Astrocyte (in vitro differentiated cells and primary cell): ENCODE data around the gene AK6. TPM values are rescaled to one million over a fixed set of nuclear protein-coding genes. Genes with fewer than 3 reads are reported as not detected.
"Not testable (repeated sequence)": the region's sequence is repeated elsewhere in the genome, so short reads cannot be mapped to it uniquely, and the experiment has no call there.

Experiments
- DNase-seq: peaks from one replicate; pipeline ENCODE4 v3.0.0-alpha.2; 2010; ENCODE audit warnings: low read depth
- FAIRE-seq: peaks from 2 replicates; lab custom pipeline; 2011; peaks lifted over from hg19 to GRCh38; lab: Jason Lieb, UNC
- H2AFZ ChIP-seq: 2 replicates; pipeline ENCODE4 v1.6.0; 2012; ENCODE audit warnings: low read depth, low read length, inconsistent platforms
- H3K27ac ChIP-seq: 2 replicates; pipeline ENCODE4 v1.5.1; 2011; ENCODE audit warnings: low read depth, low read length, inconsistent platforms
- H3K27me3 ChIP-seq: 2 replicates; pipeline ENCODE4 v1.6.0; 2011; ENCODE audit warnings: low read length, inconsistent platforms; ENCODE audit not compliant: insufficient read depth
- H3K36me3 ChIP-seq: 2 replicates; pipeline ENCODE4 v1.5.1; 2011; ENCODE audit warnings: low read length, inconsistent platforms; ENCODE audit not compliant: insufficient read depth
- H3K4me1 ChIP-seq: 2 replicates; pipeline ENCODE4 v1.5.1; 2011; ENCODE audit warnings: low read length, inconsistent platforms; ENCODE audit not compliant: insufficient read depth
- H3K4me2 ChIP-seq: 2 replicates; pipeline ENCODE4 v1.6.0; 2012; ENCODE audit warnings: low read length, inconsistent platforms
- H3K4me3 ChIP-seq: 2 replicates; pipeline ENCODE4 v1.5.1; 2011; ENCODE audit warnings: low read depth, mild to moderate bottlenecking, low read length, inconsistent platforms; ENCODE audit not compliant: insufficient read depth
- H3K79me2 ChIP-seq: 2 replicates; pipeline ENCODE4 v1.6.0; 2012; ENCODE audit warnings: mild to moderate bottlenecking, low read length, inconsistent platforms; ENCODE audit not compliant: insufficient read depth
- H3K9ac ChIP-seq: 2 replicates; pipeline ENCODE4 v1.6.0; 2012; ENCODE audit warnings: mild to moderate bottlenecking, low read length, inconsistent platforms
- H3K9me3 ChIP-seq: 2 replicates; pipeline ENCODE4 v1.5.1; 2012; ENCODE audit warnings: low read depth, mild to moderate bottlenecking, low read length, inconsistent platforms; ENCODE audit not compliant: insufficient read depth
- H4K20me1 ChIP-seq: 2 replicates; pipeline ENCODE4 v1.6.0; 2012; ENCODE audit warnings: low read length, inconsistent platforms; ENCODE audit not compliant: insufficient read depth
- H3K27ac Mint-ChIP-seq: one replicate; pipeline ENCODE4 v1.8.0; 2021; ENCODE audit warnings: mild to moderate bottlenecking, mixed read lengths; ENCODE audit not compliant: unreplicated experiment
- H3K27me3 Mint-ChIP-seq: one replicate; pipeline ENCODE4 v1.8.0; 2021; ENCODE audit warnings: low read depth, mixed read lengths; ENCODE audit not compliant: unreplicated experiment
- H3K36me3 Mint-ChIP-seq: one replicate; pipeline ENCODE4 v1.8.0; 2021; ENCODE audit warnings: low read depth, mixed read lengths; ENCODE audit not compliant: unreplicated experiment
- H3K4me1 Mint-ChIP-seq: one replicate; pipeline ENCODE4 v1.8.0; 2021; ENCODE audit warnings: low read depth, mixed read lengths; ENCODE audit not compliant: unreplicated experiment
- H3K4me3 Mint-ChIP-seq: one replicate; pipeline ENCODE4 v1.8.0; 2021; ENCODE audit warnings: mild to moderate bottlenecking, moderate library complexity, mixed read lengths; ENCODE audit not compliant: unreplicated experiment
- H3K9me3 Mint-ChIP-seq: one replicate; pipeline ENCODE4 v1.8.0; 2021; ENCODE audit warnings: mild to moderate bottlenecking, mixed read lengths; ENCODE audit not compliant: unreplicated experiment
- EZH2 ChIP-seq: IDR thresholded peaks from 2 replicates; pipeline ENCODE4 v1.6.1; 2012; ENCODE audit warnings: mild to moderate bottlenecking, low read length, inconsistent platforms; ENCODE audit not compliant: insufficient read depth
- total RNA-seq: library from RNA; stranded (reverse); gene quantifications from 2 replicates; pipeline ENCODE4 v1.2.1, GENCODE V29; 2021
- TF ChIP-seq, protein P1 (sequence below): IDR thresholded peaks from 2 replicates; pipeline ENCODE4 v1.5.1; 2011; ENCODE audit warnings: low read depth, mild to moderate bottlenecking, inconsistent platforms, low read length, moderate library complexity; ENCODE audit not compliant: insufficient read depth

AK6 gene
- total RNA-seq, 1 donor from 2014 or later, result 52.3 TPM

DNA sequence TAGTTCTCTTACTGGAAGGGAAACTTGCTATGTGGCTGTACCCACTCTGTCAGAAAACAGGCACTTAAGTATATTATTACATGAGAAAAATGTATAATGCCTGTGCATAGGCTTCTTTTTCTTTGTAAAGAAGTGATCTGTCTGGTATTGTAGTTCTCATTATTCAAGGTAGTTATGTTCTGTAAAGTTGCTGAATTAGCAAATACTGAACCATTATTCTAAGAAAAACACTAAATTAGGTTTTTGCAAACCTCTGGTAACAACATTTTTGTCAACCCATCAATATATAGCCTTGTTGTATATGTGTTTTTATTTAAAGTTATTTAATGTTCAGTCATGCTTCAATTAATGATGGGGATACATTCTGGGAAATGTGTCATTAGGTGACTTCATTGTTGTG is 9.1 kb upstream of the AK6 start:
- TF ChIP-seq EZH2, result no peak
- TF ChIP-seq, protein P1, sequence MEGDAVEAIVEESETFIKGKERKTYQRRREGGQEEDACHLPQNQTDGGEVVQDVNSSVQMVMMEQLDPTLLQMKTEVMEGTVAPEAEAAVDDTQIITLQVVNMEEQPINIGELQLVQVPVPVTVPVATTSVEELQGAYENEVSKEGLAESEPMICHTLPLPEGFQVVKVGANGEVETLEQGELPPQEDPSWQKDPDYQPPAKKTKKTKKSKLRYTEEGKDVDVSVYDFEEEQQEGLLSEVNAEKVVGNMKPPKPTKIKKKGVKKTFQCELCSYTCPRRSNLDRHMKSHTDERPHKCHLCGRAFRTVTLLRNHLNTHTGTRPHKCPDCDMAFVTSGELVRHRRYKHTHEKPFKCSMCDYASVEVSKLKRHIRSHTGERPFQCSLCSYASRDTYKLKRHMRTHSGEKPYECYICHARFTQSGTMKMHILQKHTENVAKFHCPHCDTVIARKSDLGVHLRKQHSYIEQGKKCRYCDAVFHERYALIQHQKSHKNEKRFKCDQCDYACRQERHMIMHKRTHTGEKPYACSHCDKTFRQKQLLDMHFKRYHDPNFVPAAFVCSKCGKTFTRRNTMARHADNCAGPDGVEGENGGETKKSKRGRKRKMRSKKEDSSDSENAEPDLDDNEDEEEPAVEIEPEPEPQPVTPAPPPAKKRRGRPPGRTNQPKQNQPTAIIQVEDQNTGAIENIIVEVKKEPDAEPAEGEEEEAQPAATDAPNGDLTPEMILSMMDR, result no peak
- Histone ChIP-seq H3K4me2 (no peak overlapping the region), H4K20me1 (no peaks in the 10 kb centered on the region), H3K27ac (no peak overlapping the region), H3K9me3 (no peaks in the 10 kb centered on the region), H3K9ac (no peak overlapping the region), H3K4me1 (no peaks in the 10 kb centered on the region), H3K27me3 (no peaks in the 10 kb centered on the region), H3K36me3 (peaks cover 25% of the 10 kb centered on the region), H3K4me3 (no peak overlapping the region), H3K79me2 (no peaks in the 10 kb centered on the region), H2AFZ (no peak overlapping the region)
- Mint-ChIP-seq H3K4me1 (no peaks in the 10 kb centered on the region), H3K9me3 (no peaks in the 10 kb centered on the region), H3K36me3 (peaks cover 5% of the 10 kb centered on the region), H3K27me3 (no peaks in the 10 kb centered on the region), H3K4me3 (no peak overlapping the region), H3K27ac (no peak overlapping the region)
- FAIRE-seq (no peak), DNase-seq (no peak)

DNA sequence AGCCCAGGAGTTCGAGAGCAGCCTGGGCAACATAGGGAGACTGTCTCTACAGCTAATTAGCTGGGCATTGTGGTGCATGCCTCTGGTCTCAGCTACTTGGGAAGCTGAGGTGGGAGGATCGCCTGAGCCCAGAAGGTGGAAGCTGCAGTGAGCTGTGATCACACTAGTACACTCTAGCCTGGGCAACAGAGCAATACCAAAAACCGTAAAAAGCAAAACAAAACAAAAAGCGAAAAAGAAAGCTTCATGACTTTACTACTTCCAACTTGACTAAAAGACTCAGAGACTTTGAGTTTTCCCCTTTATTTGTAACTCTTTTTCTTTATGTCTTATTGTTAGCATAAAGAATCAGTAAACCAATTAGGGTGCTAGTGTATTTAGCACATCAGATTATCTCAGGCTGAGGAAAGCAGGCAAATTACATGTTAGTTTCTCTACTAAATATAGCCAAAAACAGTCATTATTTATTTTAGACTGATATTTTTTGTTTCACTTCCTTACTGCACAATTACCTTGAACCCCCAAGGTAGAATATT is 5.7 kb upstream of the AK6 start:
- Histone ChIP-seq H3K79me2 (peaks cover 24% of the 10 kb centered on the region), H3K4me3 (no peak overlapping the region), H4K20me1 (no peaks in the 10 kb centered on the region), H3K4me1 (peaks cover 5% of the 10 kb centered on the region), H3K27ac (no peak overlapping the region), H3K9ac (no peak overlapping the region), H3K27me3 (no peaks in the 10 kb centered on the region), H3K9me3 (no peaks in the 10 kb centered on the region), H3K4me2 (no peak overlapping the region), H2AFZ (no peak overlapping the region), H3K36me3 (peaks cover 10% of the 10 kb centered on the region)
- TF ChIP-seq EZH2, result no peak
- TF ChIP-seq, protein P1, result no peak
- DNase-seq (no peak), FAIRE-seq (no peak)
- no peaks in the 10 kb centered on the region for H3K9me3 Mint-ChIP-seq
- H3K36me3 Mint-ChIP-seq, result peaks cover 5% of the 10 kb centered on the region
- no peaks in the 10 kb centered on the region for H3K27me3 Mint-ChIP-seq
- peaks cover 8% of the 10 kb centered on the region for H3K4me1 Mint-ChIP-seq
- no peak overlapping the region for H3K4me3 Mint-ChIP-seq
- no peak overlapping the region for H3K27ac Mint-ChIP-seq

DNA sequence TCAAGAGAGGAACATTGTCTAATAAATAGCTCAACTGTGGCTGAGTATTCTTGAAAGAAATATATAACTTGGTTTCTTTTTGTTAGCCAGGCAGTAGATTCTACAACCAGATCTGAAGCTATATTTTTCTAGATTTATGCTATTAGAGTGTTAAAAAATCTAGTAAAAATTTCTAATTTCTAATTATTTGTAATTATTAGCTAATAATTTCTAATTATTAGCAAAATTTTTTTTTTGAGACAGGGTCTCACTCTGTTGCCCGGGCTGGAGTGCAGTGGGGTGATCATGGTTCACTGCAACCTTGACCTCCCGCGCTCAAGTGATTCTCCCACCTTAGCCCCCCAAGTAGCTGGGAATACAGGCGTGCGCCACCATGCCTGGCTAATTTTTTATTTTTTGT is 3.1 kb upstream of the AK6 start:
- Mint-ChIP-seq H3K9me3 (no peaks in the 10 kb centered on the region), H3K4me3 (peak overlapping the region; percentile 60), H3K27ac (no peak overlapping the region), H3K36me3 (peaks cover 3% of the 10 kb centered on the region), H3K4me1 (peaks cover 8% of the 10 kb centered on the region), H3K27me3 (no peaks in the 10 kb centered on the region)
- H2AFZ ChIP-seq, result no peak overlapping the region
- H3K4me1 ChIP-seq, result peaks cover 14% of the 10 kb centered on the region
- no peak for FAIRE-seq
- H3K27ac ChIP-seq, result no peak overlapping the region
- no peaks in the 10 kb centered on the region for H3K9me3 ChIP-seq
- no peak for DNase-seq
- peaks cover 50% of the 10 kb centered on the region for H3K79me2 ChIP-seq
- TF ChIP-seq EZH2, result no peak
- TF ChIP-seq, protein P1, result no peak
- peaks cover 10% of the 10 kb centered on the region for H3K36me3 ChIP-seq
- peaks cover 6% of the 10 kb centered on the region for H4K20me1 ChIP-seq
- H3K4me3 ChIP-seq, result no peak overlapping the region
- H3K4me2 ChIP-seq, result no peak overlapping the region
- no peak overlapping the region for H3K9ac ChIP-seq
- H3K27me3 ChIP-seq, result no peaks in the 10 kb centered on the region

DNA sequence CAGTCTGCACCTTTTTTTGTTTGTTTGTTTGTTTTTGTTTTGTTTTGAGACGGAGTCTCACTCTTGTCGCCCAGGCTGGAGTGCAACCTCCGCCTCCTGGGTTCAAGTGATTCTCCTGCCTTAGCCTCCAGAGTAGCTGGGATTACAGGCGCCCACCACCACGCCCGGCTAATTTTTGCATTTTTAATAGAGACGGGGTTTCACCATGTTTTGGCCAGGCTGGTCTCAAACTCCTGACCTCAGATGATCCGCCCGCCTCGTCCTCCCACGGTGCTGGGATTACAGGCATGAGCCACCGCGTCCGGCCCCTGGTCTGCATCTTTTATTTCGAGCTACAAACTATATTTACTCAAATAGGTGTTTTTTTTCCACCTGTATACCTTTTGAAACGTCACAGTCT is 1.0 kb upstream of the AK6 start:
- H3K9me3 ChIP-seq, H3K36me3 ChIP-seq, H3K36me3 Mint-ChIP-seq, DNase-seq, FAIRE-seq, H3K27me3 Mint-ChIP-seq, H3K27me3 ChIP-seq, H3K9me3 Mint-ChIP-seq: not testable (repeated sequence)
- Histone ChIP-seq H2AFZ (peak overlapping the region; percentile 92), H3K27ac (peak overlapping the region; percentile 100), H3K9ac (peak overlapping the region; percentile 96), H3K4me2 (peak overlapping the region; percentile 97), H3K79me2 (peaks cover 70% of the 10 kb centered on the region), H3K4me1 (peaks cover 14% of the 10 kb centered on the region), H4K20me1 (peaks cover 20% of the 10 kb centered on the region), H3K4me3 (peak overlapping the region; percentile 98)
- Mint-ChIP-seq H3K4me3 (peak overlapping the region; percentile 94), H3K27ac (peak overlapping the region; percentile 87), H3K4me1 (peaks cover 11% of the 10 kb centered on the region)
